Activated naive CD8-positive, alpha-beta T cell (primary cell): Measurements from ENCODE around the gene LRRC45.

Experiments used
- H3K27ac Mint-ChIP-seq: one replicate; pipeline ENCODE4 v1.8.0; 2021; ENCODE audit warnings: mixed read lengths
- H3K27me3 Mint-ChIP-seq: one replicate; pipeline ENCODE4 v1.8.0; 2021; ENCODE audit warnings: mixed read lengths
- H3K36me3 Mint-ChIP-seq: one replicate; pipeline ENCODE4 v1.8.0; 2021; ENCODE audit warnings: mixed read lengths
- H3K4me1 Mint-ChIP-seq: one replicate; pipeline ENCODE4 v1.8.0; 2021; ENCODE audit warnings: low read depth, mixed read lengths
- H3K4me3 Mint-ChIP-seq: one replicate; pipeline ENCODE4 v1.8.0; 2021; ENCODE audit warnings: mild to moderate bottlenecking, mixed read lengths
- H3K9me3 Mint-ChIP-seq: one replicate; pipeline ENCODE4 v1.8.0; 2021; ENCODE audit warnings: low read depth, mixed read lengths

LRRC45 gene

DNA sequence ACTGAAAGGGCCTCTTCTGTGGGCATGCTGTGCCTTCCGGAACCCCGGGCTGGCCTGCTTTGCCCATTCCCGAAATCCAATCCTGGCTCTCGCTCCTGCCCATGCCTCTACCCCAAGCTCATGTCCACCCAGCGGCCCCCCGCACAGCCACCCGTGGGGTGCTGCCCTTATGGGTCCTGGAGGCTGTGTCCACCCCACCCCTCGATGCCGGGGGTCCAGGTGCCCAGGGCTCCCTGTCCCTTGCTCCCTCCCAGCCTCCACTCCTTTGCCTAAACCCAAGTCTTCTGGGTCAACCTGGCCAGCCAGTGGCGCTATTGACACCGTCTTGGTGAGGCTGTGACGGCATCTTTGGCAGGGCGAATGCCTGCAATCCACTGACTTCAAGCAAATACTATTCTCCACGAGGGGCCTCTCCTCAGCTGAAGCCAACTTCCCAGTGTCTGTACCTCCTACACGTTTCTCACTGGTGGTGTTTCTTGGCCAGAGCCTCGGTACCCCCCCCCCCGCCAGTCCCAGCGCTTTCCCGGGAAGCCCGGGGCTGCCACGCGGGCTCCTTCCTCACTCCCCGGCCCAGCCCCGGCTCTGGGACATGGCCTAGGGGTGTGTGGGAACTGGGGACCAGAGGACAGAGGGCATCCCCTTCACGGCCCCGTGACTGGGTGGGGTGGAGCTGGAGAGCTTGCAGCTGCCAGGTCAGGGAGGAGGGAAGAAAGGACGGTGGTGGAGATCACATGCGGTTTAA, 54.7 kb downstream of the LRRC45 start:
- H3K36me3 Mint-ChIP-seq, result peaks cover 2% of the 10 kb centered on the region
- H3K4me1 Mint-ChIP-seq, result no peaks in the 10 kb centered on the region
- H3K27ac Mint-ChIP-seq, result no peak overlapping the region
- no peaks in the 10 kb centered on the region for H3K27me3 Mint-ChIP-seq
- no peaks in the 10 kb centered on the region for H3K9me3 Mint-ChIP-seq
- no peak overlapping the region for H3K4me3 Mint-ChIP-seq

DNA sequence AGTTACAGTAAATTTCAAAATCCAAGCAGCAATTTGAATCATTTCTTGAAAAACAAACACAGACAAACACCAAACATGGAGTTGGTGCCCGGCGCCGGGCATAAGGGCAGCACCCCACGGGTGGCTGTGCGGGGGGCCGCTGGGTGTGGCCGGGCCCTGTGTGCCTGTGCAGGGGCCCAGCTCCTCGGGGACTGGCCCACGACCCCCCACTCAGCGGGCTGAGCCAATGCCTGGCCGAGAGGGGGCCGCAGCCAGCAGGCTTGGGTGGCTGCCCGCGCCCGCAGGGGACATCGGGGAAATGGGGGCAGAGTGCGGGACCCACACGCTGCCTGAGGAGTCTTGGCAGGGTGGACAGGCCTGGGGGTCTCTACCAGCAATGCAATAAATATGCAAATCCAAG, 55.3 kb downstream of the LRRC45 start:
- H3K4me1 Mint-ChIP-seq, result no peaks in the 10 kb centered on the region

DNA sequence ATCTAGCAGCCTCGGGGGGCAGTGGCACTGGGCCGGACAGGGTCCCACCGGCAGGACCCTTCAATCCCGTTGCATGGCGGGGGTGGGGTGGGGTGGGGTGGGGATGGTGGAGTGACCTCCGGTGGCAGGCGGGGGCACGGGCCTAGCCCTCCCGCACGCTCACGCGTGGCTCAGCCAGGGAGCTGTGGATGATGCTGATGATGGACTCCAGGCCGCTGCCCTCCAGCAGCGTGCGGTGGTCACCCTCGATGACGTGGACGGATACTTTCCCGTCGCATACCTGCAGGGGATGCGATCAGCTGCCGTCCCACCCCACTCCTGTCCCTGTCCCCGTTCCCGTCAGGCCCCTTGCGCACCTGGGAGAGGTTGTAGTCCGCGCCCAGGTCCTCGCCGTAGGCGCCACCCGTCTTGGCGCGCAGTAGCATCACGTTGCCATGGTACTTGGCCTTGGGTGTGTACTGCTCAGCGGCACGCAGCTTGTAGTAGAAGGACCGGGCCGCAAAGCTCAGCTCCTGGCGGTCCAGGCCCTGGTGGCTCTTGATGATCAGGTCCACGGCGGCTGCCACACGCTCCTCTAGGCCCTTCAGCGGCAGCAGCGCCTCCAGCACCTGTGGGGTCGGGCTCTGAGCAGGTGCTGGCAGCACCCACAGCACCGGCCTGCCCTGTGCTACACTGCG, 56.0 kb downstream of the LRRC45 start:
- Mint-ChIP-seq H3K36me3 (peaks cover 2% of the 10 kb centered on the region), H3K9me3 (no peaks in the 10 kb centered on the region), H3K4me3 (no peak overlapping the region), H3K27ac (no peak overlapping the region), H3K4me1 (no peaks in the 10 kb centered on the region), H3K27me3 (no peaks in the 10 kb centered on the region)

More for the DNA sequence above, 55.3 kb downstream of the LRRC45 start:
- no peak overlapping the region for H3K4me3 Mint-ChIP-seq
- H3K9me3 Mint-ChIP-seq, result no peaks in the 10 kb centered on the region
- no peaks in the 10 kb centered on the region for H3K27me3 Mint-ChIP-seq
- peaks cover 2% of the 10 kb centered on the region for H3K36me3 Mint-ChIP-seq
- H3K27ac Mint-ChIP-seq, result no peak overlapping the region

DNA sequence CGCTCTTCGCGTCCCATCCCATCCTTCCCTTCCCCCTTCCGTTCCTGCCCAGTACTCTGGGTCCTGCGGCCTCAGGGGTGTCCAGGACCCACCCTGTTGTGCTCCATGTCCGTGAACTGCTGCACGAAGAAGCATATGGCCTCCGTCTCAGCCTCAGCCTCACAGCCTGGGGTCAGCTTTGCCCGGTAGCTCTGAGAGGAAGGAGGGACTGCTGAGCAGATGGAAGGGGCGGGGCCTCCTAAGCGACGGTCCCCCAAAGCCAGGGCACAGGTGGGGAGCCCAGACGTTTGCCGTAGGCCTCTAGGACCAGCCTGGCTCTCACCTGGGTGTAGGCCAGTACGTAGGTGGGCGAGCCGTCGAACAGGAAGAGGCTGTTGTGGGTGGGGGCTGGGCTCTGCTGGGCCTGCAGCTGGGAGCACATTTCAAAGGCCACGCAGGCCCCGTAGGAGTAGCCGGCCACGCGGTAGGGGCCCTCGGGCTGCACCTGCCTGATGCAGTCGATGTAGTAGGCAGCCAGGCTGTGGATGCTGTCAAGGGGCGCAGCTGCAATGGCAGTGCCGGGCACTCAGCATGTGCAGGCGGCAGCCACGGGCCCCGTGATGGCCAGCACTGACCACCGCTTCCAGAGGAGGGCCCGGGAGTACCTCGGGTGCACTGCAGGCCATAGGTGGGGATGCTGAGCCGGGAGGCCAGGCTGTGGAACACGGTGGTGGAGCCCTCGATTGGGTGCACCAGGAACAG, 57.1 kb downstream of the LRRC45 start:
- H3K4me1 Mint-ChIP-seq, result no peaks in the 10 kb centered on the region
- no peak overlapping the region for H3K4me3 Mint-ChIP-seq
- H3K9me3 Mint-ChIP-seq, result no peaks in the 10 kb centered on the region
- H3K27ac Mint-ChIP-seq, result no peak overlapping the region
- no peaks in the 10 kb centered on the region for H3K27me3 Mint-ChIP-seq
- H3K36me3 Mint-ChIP-seq, result peaks cover 2% of the 10 kb centered on the region
